ENCODE measurements around the gene VEPH1.

The VEPH1 gene

DNA sequence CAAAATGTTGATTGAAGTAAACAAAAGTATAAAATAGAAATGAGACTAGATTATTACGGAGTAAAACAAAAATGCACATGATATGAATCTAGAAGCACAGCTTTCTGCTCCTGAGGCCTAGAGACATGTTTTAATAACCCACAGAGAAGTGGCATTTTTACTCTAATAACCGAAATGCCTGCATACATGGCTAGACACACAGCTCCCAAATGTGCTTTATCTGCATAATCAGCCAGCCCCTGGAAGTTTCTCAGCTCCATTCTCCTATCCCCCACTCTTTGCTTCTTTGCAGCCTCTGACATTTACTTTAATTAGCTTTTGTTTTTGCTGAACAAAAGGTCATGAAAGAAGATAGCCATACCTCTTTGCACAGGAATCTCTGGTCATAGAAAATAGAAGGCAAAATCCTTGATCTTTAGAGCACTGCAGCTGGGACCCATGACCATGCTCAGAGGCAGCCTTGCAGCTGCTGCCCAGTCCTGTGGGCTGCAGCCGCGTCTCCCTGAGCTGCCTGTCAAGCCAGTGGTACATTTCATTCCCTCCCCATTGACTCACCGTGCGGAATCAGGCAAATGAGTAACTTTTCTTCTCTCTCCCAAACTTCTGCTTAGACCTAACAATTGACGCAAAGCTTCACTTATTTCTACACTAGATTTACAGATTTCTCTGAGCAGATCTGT, at the start of gene VEPH1:
TSS of gene VEPH1 (minus strand) at position 501 of the 680 bp plus-strand sequence. CDS start 8,067 bp downstream, outside the sequence.
- DNase-seq (ENCODE audit: low spot score): peak; percentile 88

DNA sequence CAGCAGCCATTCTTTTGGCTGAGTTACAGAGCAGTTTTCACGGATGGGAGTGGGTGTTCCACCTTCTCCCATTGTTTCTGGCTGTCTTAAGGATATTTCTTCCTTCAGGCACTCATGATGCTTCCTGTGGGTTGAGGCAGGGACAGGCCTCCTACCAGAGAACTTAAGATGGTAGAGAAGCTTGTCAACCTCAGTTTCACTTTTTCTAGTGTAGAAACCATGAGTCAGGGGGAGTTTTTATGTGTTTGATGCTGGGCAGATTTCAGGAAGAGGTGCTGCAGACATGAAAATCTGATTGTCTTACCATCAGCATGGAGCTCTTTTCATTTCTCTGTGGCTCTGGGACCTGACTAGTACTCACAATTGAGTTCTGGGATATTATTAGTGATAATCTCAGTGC, 48.7 kb upstream of the VEPH1 start:
- no peak for DNase-seq (ENCODE audit: low spot score)

- DNase-seq (ENCODE audit: low spot score): no peak
Measured at GRCh38 chr3:157549498-157549897, 46.3 kb upstream of the VEPH1 start.

GRCh38 chr3:157544501-157545130, 41.4 kb upstream of the VEPH1 start:
- peak; percentile 48 for DNase-seq (ENCODE audit: low spot score)

DNA sequence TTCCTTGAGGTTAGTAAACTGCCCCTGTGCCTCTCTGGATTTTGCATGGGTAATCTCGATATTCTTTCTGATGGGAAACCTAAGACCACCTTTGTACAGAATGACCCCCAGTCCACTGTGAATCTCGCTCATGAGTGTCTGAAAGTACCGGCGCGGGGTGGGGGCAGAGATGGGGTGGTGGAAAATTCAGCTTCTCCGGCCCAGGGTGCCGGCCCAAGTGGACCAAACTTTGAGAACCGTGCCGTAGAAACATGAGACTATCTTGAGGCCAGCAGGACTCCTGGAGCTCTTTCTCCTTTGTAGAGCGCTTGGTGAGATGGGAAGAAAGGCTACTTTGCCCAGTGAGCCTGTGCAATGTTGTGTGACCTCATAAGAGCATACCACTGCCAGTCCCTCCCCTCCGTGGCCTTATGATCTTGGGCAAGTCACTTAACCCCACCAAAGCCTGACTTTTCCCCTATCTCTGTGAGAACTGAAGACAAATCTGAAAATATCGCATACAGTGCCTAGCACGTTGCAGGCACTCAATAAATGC, 40.4 kb upstream of the VEPH1 start:
- DNase-seq (ENCODE audit: low spot score): peak; percentile 14

- peak; percentile 88 for DNase-seq (ENCODE audit: low spot score)
Measured at GRCh38 chr3:157542711-157543500, 39.7 kb upstream of the VEPH1 start.

DNA sequence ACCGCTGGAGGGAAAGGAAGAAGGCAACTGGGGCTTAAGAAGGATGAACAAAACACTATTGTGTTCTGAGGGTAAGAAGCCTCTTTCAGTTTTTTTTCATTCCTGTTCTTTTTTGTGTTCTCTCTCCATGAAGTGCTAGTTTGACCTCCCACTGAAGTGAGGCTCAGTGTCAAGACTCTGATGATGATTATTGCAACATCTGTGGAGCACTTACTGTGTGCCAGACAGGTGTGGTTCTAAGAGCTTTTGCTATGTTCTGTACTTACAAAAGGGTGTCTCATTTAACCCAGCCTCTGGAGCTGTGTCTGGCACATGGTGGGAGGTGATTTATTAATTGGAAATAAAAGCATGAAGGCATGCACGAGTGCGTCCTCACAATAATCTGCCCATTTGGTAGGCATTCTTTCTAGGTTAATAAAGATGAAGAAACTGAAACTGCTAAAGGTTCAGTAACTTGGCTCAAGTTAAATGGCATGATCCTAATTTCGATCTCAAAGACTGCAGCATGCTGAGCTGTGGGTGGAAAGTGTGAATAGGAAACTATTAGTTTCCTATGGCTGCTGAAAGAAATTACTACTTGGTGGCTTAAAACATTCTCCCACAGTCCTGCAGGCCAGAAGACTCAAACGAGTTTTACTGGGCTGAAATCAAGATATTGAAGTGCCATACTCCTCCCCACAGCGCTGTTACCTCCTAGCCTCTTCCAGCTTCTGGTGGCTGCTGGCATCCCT, 38.5 kb upstream of the VEPH1 start:
- DNase-seq (ENCODE audit: low spot score): no peak

GRCh38 chr3:157540656-157541055, 37.4 kb upstream of the VEPH1 start:
- no peak for DNase-seq (ENCODE audit: low spot score)

GRCh38 chr3:157535667-157536066, 32.5 kb upstream of the VEPH1 start:
- DNase-seq (ENCODE audit: low spot score): no peak

DNA sequence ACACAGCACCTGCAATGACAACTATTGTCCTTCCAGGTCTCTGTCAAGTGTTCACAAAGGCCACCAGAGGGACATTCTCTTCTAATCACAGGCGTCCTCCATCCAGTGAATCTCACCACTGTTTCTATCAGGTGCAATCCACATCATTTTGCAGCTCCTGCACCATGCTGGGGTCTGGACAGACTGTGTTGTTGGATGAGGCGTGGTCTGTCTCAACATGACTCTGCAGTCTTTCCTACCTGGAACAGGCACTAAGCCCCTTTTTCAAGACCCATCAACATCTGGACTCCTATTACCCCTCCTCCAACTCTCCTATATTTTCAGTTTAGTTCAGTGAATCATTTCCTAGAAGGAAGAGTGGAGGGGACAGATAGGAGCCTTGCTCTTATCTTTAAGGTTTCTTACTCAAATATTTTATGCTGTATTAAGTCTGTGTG, 31.5 kb upstream of the VEPH1 start:
- no peak for DNase-seq (ENCODE audit: low spot score)

- DNase-seq (ENCODE audit: low spot score): peak; percentile 65
Measured at GRCh38 chr3:157533298-157534070, 30.3 kb upstream of the VEPH1 start.

GRCh38 chr3:157532529-157533297, 29.5 kb upstream of the VEPH1 start:
- peak; percentile 92 for DNase-seq (ENCODE audit: low spot score)

GRCh38 chr3:157531771-157532170, 28.6 kb upstream of the VEPH1 start:
- DNase-seq (ENCODE audit: low spot score): peak; percentile 15

- peak; percentile 28 for DNase-seq (ENCODE audit: low spot score)
Measured at GRCh38 chr3:157531301-157531660, 28.1 kb upstream of the VEPH1 start.

- no peak for DNase-seq (ENCODE audit: low spot score)
Measured at GRCh38 chr3:157530637-157531300, 27.6 kb upstream of the VEPH1 start.

DNA sequence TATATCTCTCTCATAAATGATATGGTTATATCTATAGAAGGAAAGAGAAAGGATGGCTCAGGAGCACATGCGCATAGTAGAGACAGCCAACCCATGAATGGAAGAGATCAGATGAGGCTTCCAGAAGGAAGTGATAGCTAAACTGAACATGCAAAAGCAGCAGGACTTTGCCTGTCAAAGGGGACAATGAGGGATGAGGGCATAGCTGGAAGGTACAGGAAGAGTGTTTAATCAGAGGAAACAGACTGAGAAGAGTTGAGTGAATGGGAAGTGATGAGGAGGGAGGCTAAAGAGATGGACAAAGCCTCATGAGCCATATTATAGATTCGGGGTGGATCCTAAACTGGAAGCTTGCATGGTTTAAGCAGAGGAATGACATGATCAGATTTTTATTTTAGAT, 26.5 kb upstream of the VEPH1 start:
- no peak for DNase-seq (ENCODE audit: low spot score)

DNA sequence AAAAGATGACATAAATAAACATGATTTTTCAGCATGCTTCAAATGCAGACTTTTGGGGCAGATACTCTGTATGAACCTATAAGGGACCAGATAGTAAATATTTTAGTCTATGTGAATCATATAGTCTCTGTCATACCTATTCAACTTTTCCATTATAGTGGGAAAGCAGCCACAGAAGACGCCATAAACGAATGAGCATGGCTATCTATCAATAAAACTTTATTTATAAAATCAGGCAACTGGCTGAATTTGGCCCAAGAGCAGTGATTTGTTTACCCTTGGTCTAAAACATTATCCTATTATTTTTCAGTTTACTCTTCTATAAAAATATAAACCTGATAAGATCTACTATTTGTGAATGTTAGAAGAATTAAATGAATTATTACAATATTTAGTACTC, 25.9 kb upstream of the VEPH1 start:
- DNase-seq (ENCODE audit: low spot score): no peak

DNA sequence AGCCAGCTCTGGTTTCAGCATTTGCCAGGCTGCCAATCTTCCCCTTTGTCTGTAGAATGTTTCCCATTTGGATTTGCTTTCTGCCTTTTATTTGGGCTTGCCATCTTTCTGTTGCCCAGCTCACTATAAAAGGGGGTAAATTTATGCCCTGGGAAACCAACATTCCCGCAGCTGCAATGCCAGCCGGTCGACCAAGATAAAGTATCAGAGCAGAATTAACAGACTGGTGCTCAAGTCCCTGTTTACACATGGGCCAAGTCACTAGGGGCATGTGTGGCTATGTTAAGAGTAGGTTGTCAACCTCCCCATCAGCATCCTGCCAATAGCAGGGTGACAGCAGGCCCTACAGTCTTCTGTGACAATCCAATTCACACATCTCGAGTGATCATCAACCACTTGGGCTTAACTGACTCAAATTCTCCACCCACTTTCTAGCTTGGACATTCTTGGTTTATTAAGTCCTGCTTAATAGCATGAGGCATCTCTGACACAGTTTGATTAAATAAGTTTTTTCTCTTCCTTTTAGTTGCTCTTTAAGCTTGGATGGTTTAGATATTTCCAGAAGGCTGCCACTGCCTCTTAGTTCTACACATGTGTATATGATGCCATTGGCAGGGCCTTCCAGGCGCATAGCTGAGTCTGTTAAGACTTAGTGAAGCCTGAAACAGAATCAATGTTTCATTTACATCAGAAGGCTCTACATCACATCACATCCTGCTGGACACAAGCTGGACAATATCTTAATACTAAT, 24.1 kb upstream of the VEPH1 start:
- DNase-seq (ENCODE audit: low spot score): peak; percentile 84

GRCh38 chr3:157526036-157526435, 22.8 kb upstream of the VEPH1 start:
- no peak for DNase-seq (ENCODE audit: low spot score)

All from kidney tubule cell (primary cell).